GM21390 (cell line): Measurements from ENCODE around the gene TMEM151A.
"Not testable (repeated sequence)": the region's sequence is repeated elsewhere in the genome, so short reads cannot be mapped to it uniquely, and the experiment has no call there.

ENCODE experiments used
- ATAC-seq: cut with Tn5 transposase; IDR thresholded peaks from one replicate; pipeline ENCODE4 v1.9.1; 2021; ENCODE audit not compliant: unreplicated experiment

The TMEM151A gene

GRCh38 chr11:66320289-66320688 is 28.6 kb downstream of the TMEM151A start:
- ATAC-seq, result not testable (repeated sequence)

- not testable (repeated sequence) for ATAC-seq
Observed at GRCh38 chr11:66320748-66321147, 29.1 kb downstream of the TMEM151A start.

GRCh38 chr11:66321606-66322005 is 29.9 kb downstream of the TMEM151A start:
- no peak for ATAC-seq

- no peak for ATAC-seq
Observed at GRCh38 chr11:66322732-66323427, 31.2 kb downstream of the TMEM151A start.

GRCh38 chr11:66323684-66324083 is 32.0 kb downstream of the TMEM151A start:
- ATAC-seq, result no peak

GRCh38 chr11:66324664-66325063 is 33.0 kb downstream of the TMEM151A start:
- ATAC-seq, result no peak

GRCh38 chr11:66325263-66325671 is 33.6 kb downstream of the TMEM151A start:
- no peak for ATAC-seq

GRCh38 chr11:66326261-66327111 is 34.8 kb downstream of the TMEM151A start:
- no peak for ATAC-seq

- no peak for ATAC-seq
Observed at GRCh38 chr11:66327171-66328030, 35.7 kb downstream of the TMEM151A start.

- no peak for ATAC-seq
Observed at GRCh38 chr11:66328031-66328301, 36.3 kb downstream of the TMEM151A start.

GRCh38 chr11:66328302-66329144 is 36.8 kb downstream of the TMEM151A start:
- ATAC-seq, result no peak

- no peak for ATAC-seq
Observed at GRCh38 chr11:66329165-66329673, 37.5 kb downstream of the TMEM151A start.

- ATAC-seq, result no peak
Observed at GRCh38 chr11:66330931-66331330, 39.2 kb downstream of the TMEM151A start.

GRCh38 chr11:66331542-66332370 is 40.1 kb downstream of the TMEM151A start:
- ATAC-seq, result no peak

GRCh38 chr11:66332371-66333219 is 40.9 kb downstream of the TMEM151A start:
- ATAC-seq, result no peak

- no peak for ATAC-seq
Observed at GRCh38 chr11:66333220-66333877, 41.7 kb downstream of the TMEM151A start.

GRCh38 chr11:66333896-66334604 is 42.4 kb downstream of the TMEM151A start:
- no peak for ATAC-seq
